ENCODE data around the gene CUX1.
"Not testable (repeated sequence)": the region's sequence is repeated elsewhere in the genome, so short reads cannot be mapped to it uniquely, and the experiment has no call there.

CUX1 gene

GRCh38 chr7:101988060-101988459 lies 170.6 kb downstream of the CUX1 start:
- not testable (repeated sequence) for FAIRE-seq

GRCh38 chr7:101988513-101988912 lies 171.1 kb downstream of the CUX1 start:
- FAIRE-seq: no peak

DNA sequence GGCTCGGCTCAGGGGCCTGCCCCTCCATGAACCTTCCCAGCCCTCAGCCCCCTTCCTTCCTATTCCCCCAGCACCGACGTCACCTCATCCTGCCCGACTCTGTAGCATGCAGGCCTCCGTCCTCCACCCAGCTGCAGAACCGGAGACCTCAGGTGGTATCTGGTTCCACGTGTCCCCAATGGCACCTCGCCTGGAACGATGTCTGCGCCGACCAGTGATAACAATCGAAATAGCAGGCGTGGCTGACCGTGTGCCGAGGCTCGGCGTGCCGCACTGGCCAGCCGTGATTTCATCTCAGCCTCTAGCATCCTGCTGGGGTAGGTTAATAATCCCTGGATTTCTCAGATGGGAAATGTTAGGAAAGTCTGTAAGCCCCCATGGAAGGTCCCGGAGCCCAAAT lies 171.7 kb downstream of the CUX1 start:
- FAIRE-seq: no peak

- no peak for FAIRE-seq
These were observed 173.5 kb downstream of the CUX1 start for GRCh38 chr7:101990811-101991418.

- FAIRE-seq: no peak
These were observed 174.4 kb downstream of the CUX1 start for GRCh38 chr7:101991860-101992259.

GRCh38 chr7:101993311-101993710 lies 175.9 kb downstream of the CUX1 start:
- no peak for FAIRE-seq

- FAIRE-seq: no peak
These were observed 177.7 kb downstream of the CUX1 start for GRCh38 chr7:101995121-101995520.

GRCh38 chr7:101996131-101996691 lies 178.8 kb downstream of the CUX1 start:
- no peak for FAIRE-seq

DNA sequence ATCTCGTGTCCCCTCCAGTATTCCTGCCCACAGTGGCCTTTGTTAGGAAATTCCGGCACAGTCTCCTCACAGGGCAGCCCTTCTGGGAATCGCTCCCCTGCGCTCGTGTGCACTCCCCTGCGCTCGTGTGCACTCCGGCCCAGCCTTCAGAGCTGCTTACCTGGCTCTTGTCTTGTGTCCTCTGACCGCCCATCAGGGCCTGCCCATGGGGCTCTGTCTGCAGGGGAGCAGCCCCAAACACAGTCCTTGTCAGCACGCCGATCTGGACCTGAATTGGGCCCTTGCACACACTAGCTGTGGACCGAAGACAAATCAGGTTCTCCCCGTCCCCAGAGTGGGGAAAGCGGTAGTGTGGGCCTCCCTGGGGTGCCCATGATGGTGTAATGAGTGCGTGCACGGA lies 179.4 kb downstream of the CUX1 start:
- FAIRE-seq: no peak

DNA sequence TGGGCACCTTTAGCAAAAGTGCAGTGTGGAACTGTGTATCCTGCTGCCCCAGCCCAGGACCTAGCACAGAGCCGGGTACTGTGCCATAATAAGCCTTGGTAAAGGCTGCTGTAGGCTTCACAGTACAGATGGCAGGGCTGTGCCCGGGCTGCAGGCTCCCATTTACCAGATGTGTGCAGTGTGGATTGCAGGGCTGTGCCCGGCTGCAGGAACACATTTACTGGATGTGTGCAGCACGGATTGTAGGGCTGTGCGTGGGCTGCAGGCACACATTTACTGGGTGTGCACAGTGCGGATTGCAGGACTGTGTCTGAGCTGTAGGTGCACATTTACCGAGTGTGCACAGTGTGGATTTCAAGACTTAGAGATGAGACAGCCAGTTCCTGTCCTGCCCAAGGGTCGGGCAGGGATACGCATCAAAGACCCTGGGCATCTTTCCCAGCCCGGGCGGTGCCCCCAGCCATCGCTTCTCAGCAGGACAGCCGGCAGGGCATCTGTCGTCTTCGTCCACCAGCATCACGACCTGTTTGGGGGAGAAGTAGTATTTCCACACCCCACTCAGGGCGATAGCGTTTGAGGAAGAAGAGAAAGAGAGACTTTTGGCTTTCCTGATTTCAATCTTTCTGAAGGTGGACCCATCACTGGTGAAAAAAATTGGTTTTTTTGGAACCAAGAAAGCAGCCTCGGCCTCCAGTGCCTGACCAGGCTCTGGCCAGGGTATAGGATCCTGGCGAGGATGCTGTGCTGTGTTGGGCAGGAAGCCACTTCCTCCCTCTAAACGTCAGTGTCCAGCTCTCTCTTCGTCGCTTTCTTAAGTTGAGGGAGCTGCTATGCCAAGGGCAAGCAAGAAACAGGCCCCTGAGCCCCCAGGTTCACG lies 180.8 kb downstream of the CUX1 start:
- no peak for FAIRE-seq

DNA sequence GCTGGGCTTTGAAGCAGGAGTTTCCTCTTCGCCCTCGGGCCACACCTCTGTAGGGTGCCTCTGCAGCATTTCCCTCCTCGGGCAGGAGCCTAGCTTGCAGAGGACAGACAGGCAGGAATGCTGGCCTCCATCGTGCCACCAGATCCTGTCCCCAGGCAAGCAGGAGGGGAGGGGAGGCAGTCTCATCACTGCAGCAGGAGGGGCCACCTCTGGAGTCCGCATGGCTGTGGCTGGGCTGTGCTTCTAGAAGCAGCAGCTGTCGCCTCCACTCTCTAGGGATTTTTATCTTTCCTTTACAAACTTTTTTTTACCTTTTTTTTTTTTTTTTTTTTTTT lies 181.4 kb downstream of the CUX1 start:
- no peak for FAIRE-seq

GRCh38 chr7:101999393-101999792 lies 182.0 kb downstream of the CUX1 start:
- no peak for FAIRE-seq

DNA sequence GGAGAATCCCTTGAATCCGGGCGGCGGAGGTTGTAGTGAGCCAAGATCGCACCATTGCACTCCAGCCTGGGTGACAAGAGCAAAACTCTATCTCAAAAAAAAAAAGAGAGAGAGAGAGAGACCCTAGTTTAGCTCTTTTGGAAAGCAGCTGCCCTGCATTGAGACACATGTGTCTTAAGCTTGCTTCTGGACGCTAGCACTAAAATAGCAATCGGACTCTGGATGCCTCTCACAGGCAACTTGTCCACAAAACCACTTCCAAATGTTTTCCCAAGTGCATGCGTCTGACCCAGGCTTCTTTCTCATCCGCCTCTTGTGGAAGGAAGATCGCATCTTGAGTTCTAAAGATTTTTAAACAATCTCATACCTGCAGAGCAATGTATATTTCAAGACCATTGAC lies 182.7 kb downstream of the CUX1 start:
- FAIRE-seq: no peak

DNA sequence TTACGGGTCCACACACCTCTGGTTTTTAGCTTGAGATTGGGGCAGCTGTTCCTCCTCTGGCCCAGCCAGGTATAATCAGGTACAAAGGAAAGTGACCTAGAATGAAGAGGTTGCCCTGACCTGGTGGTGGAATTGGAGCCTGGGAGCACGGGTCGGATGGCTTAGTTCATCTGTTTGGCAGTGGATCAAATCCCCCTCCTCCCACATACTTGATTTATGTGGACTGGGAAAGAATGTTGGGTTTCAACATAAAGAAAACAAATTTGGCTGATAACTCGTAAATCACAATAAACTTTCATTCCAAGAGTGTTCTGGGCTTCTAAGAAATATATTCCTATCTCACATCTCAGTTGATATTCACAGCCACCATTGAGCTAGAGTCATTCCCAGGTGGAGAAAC lies 186.8 kb downstream of the CUX1 start:
- no peak for FAIRE-seq

DNA sequence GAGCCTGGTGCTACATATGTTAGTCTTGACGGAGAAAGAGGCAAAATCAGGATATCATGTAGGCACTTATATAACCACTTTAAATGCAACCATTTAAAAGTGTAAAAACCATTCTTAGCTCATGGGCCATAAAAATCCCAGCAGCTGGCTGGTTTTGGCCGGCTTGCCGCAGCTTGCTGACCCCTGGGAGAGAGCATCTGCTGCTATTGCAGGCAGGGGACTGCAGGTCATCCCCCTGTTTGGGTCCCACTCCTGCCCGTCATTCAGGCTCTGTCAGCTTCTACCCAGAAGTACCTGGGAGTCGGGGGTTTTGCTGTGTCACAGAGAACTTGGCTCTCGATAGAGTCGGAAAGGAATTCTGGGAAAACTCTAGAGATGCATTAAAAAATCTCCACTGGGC lies 187.4 kb downstream of the CUX1 start:
- FAIRE-seq: no peak

- no peak for FAIRE-seq
These were observed 188.6 kb downstream of the CUX1 start for GRCh38 chr7:102005933-102006480.

GRCh38 chr7:102006695-102007094 lies 189.3 kb downstream of the CUX1 start:
- FAIRE-seq: no peak

DNA sequence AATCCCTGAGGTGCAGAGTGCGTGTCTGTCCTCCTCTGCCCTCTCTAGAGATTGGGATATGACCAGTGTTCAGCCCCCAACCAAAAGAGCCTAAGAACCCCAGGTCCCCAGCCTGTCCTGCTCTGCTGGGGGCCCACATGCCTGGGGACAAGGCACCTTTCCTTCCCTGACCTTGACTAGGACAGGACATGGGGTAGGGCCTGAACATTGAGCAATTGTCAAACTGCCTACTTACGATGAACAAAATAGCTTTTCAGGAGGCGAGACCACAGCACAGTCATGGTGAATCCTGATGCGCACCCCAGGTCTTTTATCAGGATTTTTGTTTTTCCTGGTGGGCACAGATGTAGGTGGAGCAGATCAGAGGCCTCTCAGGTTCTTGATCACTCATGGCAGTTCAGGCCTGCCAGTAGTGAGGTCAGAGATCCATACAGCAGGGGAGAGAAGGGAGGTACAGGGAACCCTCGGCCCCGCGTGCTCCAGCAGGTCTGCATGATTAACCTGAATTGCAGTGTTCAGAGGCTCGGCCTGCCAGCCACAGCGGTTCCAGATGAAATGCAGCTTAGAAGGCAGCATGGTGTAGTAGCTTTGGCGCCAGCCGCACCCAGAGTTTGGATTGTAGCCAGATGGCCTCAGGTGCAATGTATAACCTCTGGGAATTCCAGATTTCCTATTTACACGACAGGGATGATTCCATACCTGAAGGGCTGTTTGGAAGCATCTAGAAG lies 191.3 kb downstream of the CUX1 start:
- no peak for FAIRE-seq

- no peak for FAIRE-seq
These were observed 192.2 kb downstream of the CUX1 start for GRCh38 chr7:102009628-102010027.

GRCh38 chr7:102012112-102012830 lies 194.8 kb downstream of the CUX1 start:
- not testable (repeated sequence) for FAIRE-seq

- FAIRE-seq: no peak
These were observed 195.6 kb downstream of the CUX1 start for GRCh38 chr7:102012941-102013461.

GRCh38 chr7:102018876-102019275 lies 201.4 kb downstream of the CUX1 start:
- no peak for FAIRE-seq
